GM18858 (cell line): ENCODE data around the gene MT1H.
"Not testable (repeated sequence)": the region's sequence is repeated elsewhere in the genome, so short reads cannot be mapped to it uniquely, and the experiment has no call there.

Experiments used
- ATAC-seq: cut with Tn5 transposase; IDR thresholded peaks from one replicate; pipeline ENCODE4 v1.9.1; 2021; ENCODE audit not compliant: unreplicated experiment

The MT1H gene

DNA sequence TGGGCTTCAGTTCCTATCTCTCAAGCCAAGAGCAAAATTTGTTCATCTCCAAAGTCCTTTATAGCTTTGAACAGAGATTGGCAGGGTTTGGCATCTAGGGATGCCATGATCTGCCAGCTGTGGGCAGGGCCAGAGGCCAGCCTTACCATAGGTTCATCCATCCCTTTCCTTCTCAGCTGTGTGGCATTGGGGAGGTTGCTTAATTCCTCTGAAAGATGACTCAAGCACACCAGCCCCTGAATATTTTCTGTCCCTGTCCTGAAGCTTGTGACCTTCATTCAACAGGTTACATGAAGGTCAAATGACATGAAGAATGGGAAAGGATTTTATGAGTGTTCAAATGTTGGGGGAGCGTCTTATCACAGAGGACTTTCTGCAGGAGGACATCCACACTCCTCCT, 5.1 kb upstream of the MT1H start:
- no peak for ATAC-seq

DNA sequence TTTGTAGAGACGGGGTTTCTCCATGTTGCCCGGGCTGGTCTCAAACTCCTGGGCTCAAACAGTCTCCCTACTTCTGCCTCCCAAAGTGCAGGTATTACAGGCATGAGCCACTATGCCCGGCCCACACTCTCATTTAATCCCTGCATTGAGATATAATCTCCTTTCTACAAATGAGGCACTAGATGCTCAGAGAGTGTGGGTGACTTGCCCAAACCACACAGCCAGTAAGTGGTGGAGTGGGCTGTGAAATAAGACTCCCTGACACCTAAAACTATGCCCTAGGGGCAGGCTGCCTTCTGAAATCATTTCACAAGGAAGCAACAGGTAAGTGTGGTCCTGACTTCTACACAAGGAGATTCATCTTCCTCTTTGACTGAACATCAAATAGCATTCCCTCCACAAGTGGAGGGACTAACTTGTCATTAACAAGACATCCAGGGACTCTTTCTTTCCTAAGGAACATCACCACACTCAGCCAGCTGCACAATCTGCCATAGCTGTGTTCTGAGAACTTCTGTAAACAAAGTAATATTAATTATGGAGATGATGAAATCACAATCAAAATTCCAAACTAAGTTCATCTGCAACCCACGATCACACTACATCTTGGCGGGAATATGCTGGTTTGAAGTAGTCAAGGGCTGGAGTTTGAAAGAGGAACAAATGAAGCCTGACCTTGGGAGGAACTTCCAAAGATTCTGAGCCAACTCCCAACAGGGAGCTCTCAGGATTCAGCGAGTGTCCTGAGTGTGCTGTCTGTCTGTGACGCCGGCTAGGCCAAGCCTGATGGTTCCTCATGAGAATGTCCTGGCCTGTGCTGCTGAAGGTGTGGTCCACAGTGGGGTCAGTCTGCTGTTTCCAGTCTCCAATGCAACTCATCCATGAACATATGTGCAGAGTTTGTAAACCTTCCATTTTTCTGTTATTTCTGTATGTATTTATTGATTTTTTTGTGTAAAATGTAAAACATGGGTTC, 4.0 kb upstream of the MT1H start:
- ATAC-seq: not testable (repeated sequence)

GRCh38 chr16:56667581-56668571, 1.7 kb upstream of the MT1H start, which contains the start of gene MT1G:
Gene MT1G, minus strand, starts transcription at chr16:56668065. Its CDS starts 72 bp downstream, at chr16:56667993.
- no peak for ATAC-seq

DNA sequence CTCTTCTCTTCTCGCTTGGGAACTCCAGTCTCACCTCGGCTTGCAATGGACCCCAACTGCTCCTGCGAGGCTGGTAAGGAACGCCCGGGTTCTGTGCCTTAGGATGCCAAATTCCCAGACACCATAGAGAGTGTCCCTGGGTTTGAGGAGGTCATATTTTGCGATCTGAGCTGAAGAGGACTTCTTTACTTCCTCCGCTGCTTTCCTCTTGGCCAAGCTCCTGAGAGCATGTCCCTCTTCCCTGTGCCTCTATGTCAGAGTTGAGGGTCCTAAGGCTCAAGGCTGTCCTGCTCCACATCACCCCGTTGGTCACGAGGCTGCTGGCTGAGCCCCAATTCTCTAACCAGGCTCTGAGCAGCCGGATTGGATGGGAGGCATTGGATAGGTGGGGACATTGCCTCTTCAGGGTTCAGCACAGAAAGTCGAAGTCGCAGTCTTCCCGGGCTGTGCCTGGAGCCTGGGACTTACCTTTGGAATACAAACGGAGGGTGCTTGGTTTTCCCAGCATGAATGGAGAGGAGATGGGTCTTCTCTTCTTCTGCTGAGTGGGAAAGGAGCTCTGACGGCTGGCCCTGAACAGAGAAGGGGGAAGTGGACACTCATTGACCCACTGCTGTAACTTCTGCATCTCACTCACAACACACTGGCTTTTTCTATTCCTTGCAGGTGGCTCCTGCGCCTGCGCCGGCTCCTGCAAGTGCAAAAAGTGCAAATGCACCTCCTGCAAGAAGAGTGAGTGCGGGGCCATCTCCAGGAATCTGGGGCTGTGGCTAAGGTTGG, 416 bp downstream of the MT1H start:
- ATAC-seq: no peak

GRCh38 chr16:56670620-56670934, 963 bp downstream of the MT1H start:
- ATAC-seq: no peak

GRCh38 chr16:56671691-56672090, 2.1 kb downstream of the MT1H start:
- not testable (repeated sequence) for ATAC-seq

- not testable (repeated sequence) for ATAC-seq
Measured at GRCh38 chr16:56672171-56672570, 2.6 kb downstream of the MT1H start.

DNA sequence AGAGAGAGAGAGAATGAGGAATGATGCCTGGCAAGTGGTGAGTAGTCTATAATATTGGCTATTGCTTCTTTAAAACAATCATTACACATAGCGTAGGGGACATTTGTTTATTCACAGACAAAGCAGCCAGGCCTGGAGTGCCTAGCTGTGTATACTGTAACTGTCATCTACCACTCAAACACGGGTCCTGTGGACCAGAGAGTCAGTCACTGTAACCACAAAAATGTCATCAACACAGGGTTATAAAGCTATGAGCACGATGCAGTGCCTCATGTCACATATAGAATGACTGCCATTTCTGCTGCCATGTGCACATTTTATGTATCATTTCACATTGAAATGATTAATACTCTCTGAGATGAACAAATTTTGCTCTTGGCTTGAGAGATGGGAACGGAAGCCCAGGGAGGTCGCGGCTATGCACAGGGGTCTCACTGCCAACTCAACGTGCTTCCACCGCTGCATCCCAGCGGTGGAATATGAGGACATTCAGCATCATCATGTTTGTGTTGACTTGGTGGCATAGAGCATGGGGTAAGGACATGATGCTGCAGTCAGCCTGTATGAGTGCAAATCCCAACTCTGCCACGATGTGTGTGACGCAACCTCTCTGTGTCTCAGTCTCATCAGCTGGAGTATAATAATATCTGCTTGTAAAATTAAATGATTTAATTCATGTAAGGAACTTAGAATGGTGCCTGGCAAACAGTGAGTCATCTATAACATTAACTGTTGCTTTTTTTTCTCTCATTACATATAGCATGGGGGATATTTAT, 3.3 kb downstream of the MT1H start:
- no peak for ATAC-seq

DNA sequence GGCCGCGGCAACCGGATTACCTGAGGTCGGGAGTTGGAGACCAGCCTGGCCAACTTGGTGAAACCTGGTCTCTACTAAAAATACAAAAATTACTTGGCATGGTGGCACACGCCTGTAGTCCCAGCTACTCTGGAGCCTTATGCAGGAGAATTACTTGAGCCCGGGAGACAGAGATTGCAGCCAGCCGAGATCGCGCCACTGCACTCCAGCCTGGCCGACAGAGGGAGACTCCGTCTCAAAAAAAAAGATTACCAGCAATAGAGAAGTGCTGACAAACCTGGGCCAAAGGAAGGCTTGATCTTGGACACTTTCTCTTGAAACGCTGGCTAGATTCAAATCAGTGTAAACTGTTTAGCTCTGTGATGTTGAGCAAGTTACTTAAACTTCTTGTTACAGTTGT, 4.3 kb downstream of the MT1H start:
- ATAC-seq: no peak

DNA sequence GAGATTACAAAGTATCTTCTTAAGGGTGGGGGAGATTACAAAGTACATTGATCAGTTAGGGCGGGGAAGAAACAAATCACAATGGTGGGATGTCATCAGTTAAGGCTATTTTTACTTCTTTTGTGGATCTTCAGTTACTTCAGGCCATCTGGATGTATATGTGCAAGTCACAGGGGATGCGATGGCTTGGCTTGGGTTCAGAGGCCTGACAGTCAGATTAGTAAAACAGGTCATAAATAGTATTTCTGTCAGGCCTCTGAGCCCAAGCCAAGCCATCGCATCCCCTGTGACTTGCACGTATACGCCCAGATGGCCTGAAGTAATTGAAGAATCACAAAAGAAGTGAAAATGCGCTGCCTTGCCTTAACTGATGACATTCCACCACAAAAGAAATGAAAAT, 5.0 kb downstream of the MT1H start:
- not testable (repeated sequence) for ATAC-seq

- ATAC-seq: no peak
Measured at GRCh38 chr16:56675685-56676210, 6.1 kb downstream of the MT1H start.

DNA sequence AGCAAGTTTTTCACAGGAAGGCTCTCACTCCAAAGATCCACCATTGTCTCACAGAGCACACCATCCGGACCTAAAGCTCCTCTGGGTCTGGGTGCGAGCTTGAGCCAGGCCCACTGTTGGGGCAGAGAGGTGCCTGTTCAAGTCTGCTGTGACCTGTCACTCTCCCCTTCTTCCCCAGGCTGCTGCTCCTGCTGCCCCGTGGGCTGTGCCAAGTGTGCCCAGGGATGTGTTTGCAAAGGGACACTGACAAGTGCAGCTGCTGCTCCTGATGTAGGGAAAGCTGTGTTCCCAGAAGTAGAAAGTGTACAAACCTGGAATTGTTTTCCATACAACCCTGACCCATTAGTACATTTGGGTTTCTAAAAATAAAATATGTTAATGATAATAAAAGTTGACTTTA, 7.9 kb downstream of the MT1H start:
- no peak for ATAC-seq

- ATAC-seq: no peak
Measured at GRCh38 chr16:56679078-56679730, 9.6 kb downstream of the MT1H start.

- ATAC-seq: no peak
Measured at GRCh38 chr16:56679818-56680217, 10.2 kb downstream of the MT1H start.

GRCh38 chr16:56681939-56682702, 12.5 kb downstream of the MT1H start, which contains the start of gene MT1X:
Gene MT1X, plus strand, starts transcription at chr16:56682470. Its CDS starts 71 bp downstream, at chr16:56682541.
- peak; percentile 83 for ATAC-seq

DNA sequence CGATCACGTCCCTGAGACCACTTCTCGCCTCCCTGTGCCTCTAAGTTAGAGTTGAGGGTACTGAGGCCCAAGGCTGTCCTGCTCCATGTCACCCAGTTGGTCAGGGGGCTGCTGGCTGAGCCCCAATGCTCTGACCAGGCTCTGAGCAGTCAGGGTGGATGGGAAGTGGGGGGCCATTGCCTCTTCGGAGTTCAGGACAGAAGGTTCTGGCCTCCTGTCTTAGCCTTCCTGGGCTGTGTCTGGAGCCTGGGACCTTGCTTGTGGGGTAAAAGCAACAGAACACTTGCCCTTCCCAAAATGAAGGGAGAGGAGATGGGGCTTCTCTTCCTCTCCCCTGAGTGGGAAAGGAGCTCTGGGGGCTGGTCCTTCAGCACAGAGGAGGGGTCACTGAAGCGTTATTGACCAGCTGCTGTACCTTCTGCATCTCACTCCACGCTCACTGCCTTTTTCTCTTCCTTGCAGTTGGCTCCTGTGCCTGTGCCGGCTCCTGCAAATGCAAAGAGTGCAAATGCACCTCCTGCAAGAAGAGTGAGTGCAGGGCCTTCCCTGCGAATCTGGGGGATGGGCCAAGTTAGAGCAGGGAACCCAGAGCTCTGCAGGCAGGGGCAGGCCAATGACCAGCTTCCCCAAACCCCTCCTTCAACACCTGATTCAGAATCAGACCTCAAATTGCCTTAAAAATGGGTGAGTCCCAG, 13.2 kb downstream of the MT1H start:
- no peak for ATAC-seq

GRCh38 chr16:56683424-56684172, 14.0 kb downstream of the MT1H start:
- no peak for ATAC-seq
